HG03460 (cell line): ENCODE data around the gene HOMER2.
"Not testable (repeated sequence)": the region's sequence is repeated elsewhere in the genome, so short reads cannot be mapped to it uniquely, and the experiment has no call there.

Source experiments
- ATAC-seq: cut with Tn5 transposase; IDR thresholded peaks from one replicate; pipeline ENCODE4 v1.9.1; 2021; ENCODE audit not compliant: unreplicated experiment

Gene HOMER2

DNA sequence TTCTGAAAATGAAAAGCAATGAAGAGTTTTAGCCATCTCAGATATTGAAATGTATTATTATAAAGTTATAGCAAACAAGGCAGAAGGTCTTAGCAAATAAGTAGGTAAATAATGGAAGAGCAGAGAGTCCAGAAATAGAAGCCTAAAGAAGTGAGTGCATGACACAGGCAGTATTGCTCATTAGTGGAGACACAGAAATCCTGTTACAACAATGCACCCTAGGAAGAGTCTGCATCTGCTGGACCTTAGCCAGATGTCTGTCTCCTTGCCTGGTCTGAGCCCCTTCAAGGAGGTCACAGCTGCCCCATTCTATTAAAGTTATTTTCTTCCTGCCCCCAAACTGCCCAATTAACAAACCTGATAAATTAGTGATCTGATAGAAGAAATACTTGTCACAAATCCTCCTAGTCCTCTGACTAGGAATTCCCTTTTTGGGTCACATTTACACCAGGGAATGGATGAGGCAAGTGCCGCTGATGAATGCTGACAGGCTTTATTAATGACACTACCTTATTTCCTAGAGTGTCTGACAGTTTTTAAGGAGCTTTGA is 51.9 kb downstream of the HOMER2 start:
- no peak for ATAC-seq

DNA sequence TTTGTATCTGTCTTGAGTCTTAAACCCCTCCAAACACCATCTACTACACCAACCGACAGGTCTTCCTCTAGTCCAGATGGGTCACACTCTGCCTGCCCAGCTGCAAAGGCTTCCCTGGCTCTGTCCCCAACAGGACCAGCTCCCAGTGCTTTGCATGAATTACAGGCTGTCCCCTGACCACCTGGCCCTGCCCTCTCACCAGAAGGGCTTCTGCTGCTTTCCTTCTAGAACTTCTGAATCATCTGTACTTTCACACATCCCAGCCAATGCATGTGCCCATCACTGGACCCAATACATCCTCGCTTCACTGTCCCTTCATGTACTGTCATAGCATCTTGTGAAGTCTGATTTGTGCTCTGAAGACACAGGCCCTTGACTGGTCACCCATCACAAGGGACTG is 53.6 kb downstream of the HOMER2 start:
- no peak for ATAC-seq

DNA sequence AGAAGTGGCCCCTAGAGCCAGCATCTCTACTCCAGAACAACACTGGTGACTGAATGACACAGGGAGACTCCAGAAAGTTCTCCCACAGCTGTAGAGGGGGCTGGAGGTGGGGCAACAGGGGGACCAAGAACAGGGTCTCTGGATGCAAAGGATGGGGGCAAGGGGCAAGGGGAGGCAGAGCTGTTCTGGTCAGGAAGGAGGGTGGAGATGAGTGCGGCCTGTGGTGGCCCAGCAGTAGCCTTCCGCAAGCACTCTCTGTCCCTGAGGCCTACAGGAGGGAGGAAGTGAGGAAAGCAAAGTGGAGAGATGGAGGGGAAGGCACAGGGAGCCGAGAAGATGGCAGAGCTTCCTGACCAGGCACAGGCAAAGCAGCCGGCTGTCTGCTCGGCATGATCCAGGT is 56.5 kb downstream of the HOMER2 start:
- ATAC-seq: no peak

DNA sequence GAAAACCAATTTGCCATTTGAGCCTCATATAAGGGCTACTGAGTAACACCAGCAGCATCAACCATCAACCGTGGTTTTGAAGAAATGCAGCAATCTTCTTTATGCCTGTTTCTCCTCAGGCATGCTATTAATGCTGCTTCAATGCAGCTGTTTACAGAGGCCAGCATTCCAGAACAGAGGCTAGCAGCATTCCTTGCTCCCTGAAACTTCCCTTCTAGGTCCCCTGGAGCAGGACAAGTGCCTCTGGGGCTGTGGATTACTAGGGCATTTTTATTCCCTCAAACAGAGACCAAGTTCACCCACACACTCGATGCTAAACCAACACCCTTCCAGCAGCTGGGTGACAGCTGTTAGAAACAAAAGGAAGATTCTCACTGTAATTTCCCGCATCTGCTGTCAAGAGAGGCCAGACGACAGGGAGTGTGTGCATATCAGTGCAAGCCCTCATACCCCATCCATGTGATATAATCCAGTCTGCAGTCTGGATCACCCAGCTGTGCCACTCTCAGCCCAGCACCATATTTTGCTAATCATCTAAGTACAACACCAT is 57.5 kb downstream of the HOMER2 start:
- no peak for ATAC-seq

DNA sequence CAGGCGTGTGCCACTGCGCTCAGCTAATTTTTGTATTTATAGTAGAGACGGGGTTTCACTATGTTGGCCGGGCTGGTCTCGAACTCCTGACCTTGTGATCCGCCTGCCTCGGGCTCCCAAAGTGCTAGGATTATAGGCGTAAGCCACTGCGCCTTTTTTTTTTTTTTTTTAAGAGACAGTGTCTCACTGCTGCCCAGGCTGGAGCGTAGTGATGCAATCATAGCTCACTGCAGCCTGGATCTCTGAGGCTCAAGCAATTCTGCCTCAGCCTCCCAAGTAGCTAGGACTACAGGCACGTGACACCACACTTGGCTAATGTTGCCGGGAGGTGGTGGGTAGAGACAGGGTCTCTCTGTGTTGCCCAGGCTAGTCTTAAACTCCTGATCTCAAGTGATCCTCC is 59.0 kb downstream of the HOMER2 start:
- not testable (repeated sequence) for ATAC-seq

DNA sequence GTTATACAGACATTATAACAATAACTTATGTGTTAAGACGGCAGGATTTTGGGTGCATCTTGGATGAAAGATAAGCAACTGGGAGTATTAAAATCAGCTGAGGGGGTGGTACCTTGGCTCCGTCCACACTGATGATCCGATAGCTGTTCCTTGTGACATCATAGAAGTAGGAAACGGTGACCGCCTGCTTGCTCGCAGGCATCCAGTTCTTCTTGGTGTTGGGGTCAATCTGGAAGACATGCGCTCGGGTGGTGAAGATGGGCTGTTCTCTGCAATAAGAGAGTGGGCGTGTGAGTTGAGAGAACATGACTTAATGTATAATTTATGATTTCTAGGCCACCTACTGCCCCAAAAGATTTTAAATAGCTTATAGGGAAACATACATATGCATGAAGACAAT is 59.9 kb downstream of the HOMER2 start:
- ATAC-seq: no peak

DNA sequence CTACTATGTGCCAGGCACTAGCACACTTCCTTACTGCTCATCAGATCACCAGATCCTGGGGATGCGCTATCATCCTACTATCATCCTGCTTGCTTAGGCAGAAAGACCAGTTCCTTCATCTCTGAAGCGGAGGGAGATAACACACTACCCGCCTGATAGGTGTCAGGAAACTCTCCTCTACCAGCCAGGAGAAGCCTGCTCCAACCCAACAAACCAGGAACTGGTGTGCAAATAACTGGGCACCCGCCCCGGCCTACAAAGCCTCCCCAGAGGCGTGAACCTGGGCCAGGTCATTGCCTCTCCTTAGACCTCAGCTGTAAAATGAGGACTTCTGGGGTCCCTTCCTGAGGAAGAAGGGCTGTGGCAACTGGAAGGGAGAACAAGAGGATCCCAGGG is 61.5 kb downstream of the HOMER2 start:
- ATAC-seq: no peak

DNA sequence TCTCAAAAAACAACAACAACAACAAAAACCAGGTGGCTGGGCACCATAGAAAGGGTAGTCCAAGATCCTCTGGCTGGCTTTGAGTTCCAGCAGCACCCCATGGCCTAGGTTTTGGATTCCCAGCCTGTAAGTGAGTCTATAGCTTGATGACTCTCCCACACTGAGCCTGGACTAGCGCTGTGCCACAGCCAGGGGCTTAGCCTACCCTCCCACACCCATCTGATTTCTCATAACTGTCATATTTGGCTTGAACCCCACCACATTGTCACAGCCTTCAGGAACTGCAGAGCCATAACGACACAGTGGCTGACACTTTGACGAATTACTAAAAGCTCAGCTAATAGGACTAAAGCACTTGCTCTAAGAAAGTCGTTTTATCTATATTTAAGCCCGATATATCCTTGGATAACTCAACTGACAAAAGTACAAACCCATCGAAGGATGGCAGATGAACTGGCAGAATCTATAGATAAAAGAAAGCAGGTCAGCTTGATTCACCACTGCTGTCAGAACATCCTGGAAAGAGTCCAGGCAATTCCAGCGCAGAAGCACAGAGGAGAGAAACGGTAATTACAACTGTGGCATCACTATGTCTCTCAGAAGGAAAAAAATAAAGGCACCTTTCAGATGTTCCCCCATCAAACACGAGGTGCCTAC is 62.1 kb downstream of the HOMER2 start:
- ATAC-seq: no peak

DNA sequence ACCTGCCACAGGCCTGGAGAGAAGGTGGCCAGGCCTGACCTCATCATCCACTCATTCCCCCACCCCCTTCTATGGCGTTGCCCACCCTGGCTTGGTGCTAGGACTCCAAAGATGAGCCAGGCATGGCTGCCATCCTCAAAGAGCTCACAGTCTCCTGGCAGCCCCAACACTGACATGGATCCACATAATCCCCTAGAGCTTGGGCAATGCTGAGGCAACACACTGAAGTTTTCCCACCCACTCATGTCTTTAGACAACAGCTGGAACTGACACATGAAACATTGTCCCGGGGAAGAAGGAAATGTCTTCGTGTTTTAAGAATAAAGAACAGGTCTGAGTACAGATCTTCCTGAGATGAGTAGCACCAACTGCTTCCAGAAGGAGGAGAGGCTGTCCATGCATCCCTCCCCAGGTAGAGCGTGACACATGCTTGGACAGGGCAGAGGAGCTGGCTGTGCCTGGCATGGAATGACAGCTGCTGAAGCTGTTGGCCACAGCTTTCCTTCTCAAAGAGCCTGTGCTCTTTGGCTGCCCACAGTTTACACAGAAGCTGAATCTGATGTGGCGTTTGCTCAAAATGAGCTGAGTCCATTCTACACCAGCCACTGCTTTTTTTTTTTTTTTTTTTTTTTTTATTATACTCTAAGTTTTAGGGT is 70.1 kb downstream of the HOMER2 start:
- no peak for ATAC-seq

DNA sequence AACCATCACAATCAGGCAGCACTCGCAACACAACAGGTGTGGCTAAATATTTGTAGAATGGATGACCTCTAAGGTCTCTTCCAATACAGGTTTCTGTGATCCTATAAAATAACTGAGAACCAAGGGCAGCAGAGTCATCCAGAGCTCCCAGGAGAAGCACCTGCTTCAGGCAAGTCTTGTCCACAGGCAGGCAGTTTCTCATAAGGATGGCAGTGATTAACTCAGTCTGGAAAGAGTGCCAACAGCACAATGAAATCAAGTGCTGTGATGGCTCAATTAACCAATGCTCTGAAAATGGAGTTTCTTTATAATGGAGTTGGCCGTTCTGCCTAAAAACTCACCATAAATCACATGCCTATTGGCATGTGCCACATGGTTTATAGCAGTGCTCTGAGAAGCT is 70.8 kb downstream of the HOMER2 start:
- ATAC-seq: no peak

DNA sequence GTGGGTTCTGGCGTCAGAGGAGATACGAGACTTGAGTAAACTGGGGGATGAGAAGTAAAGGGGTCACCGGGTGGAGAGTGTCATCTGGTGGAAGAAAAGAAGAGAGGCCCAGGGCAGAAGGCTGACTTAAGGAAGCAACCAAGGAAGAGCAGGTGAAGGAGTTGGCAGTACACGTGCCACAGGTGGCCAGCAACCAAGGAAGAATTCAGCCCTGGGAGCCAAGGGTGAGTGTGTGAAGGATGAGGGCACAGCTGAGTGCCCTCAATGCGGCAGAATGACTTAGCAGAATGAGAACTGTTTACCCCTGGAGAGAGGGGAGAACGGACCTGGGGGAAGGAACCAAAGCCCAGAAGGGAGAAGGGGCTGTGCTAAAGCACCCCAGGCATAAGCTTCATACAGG is 71.8 kb downstream of the HOMER2 start:
- ATAC-seq: no peak

DNA sequence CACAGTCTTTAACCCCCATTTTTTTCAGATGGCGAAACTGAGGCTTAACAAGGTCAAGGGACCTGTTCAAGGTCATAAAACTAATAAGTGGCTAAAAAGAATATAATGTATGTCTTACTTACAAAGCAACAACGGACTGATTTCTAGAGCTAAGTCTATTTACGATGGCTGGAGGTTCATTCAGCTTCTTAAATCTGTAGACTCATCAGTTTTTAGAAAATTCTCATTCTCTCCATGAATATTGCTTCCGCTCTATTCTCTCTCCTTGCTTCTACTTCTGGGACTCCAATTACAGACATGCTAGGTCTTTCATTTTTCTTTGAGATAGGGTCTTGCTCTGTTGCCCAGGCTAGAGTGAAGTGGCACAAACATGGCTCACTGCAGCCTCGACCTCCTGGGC is 74.2 kb downstream of the HOMER2 start:
- ATAC-seq: no peak

DNA sequence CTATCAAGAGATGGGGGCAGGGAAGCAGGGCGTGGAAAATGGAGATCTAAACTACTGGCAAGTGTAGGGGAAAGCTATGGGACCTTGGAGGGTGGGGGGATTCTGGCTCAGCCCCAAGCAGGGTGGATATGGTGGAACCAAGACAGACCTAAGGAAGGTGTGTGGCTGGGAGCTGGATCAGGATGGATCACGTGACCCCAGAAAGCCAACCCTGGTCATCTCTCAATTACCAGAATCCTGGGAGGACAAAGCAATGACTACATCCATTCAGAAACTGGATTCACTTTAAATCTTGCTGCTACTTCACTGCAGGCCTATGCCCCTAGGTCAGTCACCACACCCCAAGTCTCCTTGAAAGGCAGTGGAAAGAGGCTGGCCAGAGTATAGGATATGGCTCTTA is 74.7 kb downstream of the HOMER2 start:
- ATAC-seq: no peak

DNA sequence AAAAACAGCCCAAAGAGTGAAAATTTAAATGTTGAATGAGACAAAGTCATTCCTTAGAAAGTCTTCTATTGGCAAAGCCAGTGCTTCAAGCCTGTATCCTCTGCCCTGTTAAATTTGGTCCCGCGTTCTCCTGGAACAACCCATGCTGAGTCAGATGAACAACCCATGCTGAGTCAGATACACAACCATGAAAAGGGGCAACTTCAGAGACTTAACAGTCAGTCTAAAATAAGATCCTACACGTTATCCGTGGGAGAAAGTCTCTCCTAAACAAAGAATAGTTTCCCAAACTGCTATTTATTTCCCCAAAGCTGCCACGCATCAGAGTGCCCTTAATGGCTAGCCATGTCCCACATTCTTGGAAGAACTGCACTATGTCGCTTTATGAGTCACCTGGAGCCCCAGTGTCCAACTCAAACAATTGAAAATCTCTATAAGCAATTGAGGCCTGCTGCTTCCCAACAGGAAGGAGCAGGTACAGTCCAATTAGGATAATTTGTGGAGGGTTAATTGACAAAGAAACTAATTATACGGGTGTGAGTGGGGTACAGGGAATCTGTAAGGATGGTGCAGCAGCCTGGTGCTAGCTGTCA is 77.0 kb downstream of the HOMER2 start:
- ATAC-seq: no peak

DNA sequence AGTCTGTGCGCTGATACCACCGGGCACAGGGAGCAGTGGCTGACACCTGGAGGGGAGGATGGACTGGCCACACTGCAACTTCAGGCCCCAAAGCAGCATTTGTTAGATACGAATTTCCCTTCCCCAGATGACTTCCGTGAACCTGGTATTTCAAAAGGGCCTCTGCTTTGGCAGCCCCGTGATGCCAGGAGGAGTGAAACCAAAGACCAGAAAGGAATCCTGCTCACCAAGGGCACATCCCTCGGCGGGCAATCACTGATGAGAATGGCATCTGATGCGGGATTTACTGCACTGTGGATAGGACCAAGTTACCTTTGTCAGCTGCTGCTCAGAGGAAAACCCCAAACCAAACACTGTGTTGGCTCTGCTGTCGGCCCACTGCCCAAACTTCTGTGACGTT is 77.6 kb downstream of the HOMER2 start:
- ATAC-seq: no peak

DNA sequence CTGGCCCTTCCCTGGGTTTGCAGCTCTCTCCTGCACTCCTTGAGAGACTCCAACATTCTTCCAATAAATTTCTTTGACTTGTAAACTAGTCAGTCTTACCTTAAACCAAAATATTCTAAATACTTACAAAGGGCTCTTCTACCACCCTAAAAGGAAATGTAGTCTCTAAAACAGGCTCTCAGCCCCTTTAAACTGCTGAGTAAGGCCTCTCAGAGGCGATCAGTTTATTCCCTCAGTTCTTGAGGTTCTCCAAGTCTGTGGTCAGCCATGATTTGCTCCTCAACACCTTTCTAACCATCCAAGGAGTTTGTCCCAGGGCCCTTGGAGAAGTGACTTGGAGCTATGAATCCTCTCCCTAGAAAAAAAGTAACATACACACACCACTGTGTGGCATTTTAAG is 78.3 kb downstream of the HOMER2 start:
- no peak for ATAC-seq

DNA sequence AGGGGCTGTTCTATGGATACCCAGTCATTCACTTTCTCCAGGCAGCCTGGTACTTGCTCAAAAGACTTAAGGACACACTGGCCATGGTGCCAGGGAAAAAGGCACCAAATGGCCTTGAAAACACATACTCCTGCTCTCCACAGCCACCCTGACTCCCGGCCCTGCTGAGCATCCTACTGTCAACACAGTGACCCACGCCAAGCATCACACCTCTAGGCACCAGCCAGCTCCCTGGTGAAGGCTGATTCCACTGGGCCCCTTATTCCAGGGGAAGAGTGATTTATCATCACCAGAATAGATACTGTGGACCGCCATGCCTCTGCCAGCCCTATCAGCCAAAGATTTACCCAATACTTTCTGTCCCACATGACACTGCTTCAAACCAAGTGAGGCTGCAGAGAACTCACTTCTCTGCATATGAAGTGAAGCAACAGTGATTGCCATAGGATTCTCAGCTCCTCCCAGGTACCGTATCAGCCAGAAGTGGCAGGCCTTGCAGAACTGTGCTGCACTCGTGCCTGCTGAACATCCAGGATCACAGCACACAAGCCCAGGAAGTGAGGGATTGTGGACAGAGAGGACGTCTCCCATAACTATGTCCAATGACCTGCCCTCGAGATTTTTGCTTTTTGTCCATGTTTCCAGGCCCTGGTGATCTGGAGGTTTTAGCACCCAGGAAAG is 79.4 kb downstream of the HOMER2 start:
- ATAC-seq: no peak

DNA sequence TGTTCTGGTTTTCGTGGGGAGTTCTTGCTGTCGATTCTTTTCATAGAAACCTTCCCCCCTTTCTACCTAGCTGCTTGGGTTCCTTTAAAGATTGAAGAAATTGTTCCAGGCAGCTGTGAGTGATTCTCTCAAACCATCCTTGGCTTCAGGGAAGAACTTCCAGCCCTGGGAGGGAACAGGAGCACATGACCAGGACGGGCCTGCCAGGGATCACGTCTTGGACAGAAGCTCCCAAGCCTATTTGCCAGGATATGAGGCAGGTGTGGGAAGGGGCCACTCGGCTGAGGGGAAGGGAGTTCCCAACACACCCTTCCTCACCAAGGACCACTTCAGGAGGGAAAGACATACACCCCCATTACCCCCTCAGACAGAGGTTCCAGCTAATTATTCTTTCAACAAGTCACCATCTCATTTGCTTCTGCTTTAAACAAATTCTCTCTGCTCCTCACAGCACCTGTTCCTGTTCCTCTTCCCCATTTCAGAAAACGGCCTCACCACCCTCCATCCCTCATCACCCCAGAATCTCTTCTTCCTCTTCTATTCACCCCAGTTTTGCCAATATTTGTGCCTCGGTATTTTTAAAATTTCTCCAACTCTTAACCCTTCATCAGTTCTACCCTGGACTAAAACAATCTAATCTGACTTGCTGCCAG is 80.6 kb downstream of the HOMER2 start:
- no peak for ATAC-seq

DNA sequence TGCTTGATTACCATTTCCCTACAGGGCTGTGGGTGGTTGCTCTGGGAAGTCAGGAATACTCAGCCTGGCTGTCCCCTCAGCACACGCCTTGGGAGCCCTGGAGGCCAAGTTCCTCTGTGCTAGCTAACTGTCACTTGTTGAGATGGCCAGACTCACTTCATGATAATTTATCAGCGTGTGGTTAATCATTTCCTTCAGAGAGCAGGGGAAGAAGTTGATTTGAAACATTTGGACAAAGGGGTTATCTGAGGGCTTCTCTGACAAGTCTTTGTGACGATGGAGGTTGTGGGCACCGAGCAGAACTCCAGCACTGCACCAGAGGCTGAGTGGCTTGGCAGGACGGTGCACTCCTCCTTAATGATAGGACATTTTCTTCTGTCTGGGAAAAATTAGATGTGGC is 81.2 kb downstream of the HOMER2 start:
- no peak for ATAC-seq

DNA sequence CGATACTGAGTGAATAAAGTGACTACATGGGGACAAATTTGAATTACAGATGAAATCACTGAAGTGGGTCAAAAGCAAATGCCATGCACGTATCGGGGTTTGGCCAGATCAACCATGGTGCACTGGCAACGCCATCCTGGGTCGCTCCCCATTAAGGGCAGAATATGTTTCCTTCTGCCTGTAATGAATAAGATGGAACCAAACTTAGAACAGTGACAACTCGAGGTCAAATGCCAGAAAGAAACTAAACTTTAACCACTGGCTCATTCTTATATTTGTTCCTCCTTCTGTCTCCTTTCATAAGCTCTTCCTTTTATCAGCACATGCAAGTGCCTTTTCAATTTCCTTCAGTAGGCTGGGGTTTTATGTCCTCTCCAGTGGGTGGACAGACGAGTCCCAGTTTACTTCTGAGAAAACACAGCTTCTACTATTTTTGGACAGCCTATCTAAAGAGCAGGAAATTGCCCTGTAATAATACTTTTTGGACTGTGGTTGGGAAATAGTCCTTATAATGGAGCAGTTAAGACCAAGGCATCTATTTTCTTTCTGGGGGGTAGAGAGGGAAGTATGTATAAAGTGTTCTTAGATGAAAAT is 81.7 kb downstream of the HOMER2 start:
- no peak for ATAC-seq

DNA sequence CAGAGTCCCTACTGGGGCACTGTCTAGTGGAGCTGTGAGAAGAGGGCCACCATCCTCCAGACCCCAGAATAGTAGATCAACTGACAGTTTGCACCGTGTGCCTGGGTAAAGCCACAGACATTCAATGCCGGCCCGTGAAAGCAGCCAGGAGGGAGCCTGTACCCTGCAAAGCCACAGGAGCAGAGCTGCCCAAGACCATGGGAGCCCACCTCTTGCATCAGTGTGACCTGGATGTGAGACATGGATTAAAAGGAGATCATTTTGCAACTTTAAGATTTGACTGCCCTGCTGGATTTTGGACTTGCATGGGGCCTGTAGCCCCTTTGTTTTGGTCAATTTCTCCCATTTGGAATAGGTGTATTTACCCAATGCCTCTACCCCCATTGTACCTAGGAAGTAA is 86.5 kb downstream of the HOMER2 start:
- ATAC-seq: not testable (repeated sequence)
